Islet of Langerhans (tissue), 1 donor: ENCODE results near the gene BMP4.

ENCODE experiments used
- FAIRE-seq: peaks from one replicate; lab custom pipeline; 2011; peaks lifted over from hg19 to GRCh38; lab: Jason Lieb, UNC

Gene BMP4

GRCh38 chr14:53946071-53946403, 10.6 kb downstream of the BMP4 start:
- FAIRE-seq = no peak

- no peak for FAIRE-seq
Observed at GRCh38 chr14:53943751-53944083, 12.9 kb downstream of the BMP4 start.

GRCh38 chr14:53942970-53943750, 13.5 kb downstream of the BMP4 start:
- no peak for FAIRE-seq

- no peak for FAIRE-seq
Observed at GRCh38 chr14:53938136-53938837, 18.3 kb downstream of the BMP4 start.

GRCh38 chr14:53934778-53935414, 21.7 kb downstream of the BMP4 start:
- no peak for FAIRE-seq

GRCh38 chr14:53932966-53933365, 23.7 kb downstream of the BMP4 start:
- FAIRE-seq = no peak

- no peak for FAIRE-seq
Observed at GRCh38 chr14:53929871-53930715, 26.5 kb downstream of the BMP4 start.

- no peak for FAIRE-seq
Observed at GRCh38 chr14:53927171-53927570, 29.5 kb downstream of the BMP4 start.

GRCh38 chr14:53925201-53925766, 31.3 kb downstream of the BMP4 start:
- no peak for FAIRE-seq

- FAIRE-seq = no peak
Observed at GRCh38 chr14:53924753-53925152, 31.9 kb downstream of the BMP4 start.

GRCh38 chr14:53921027-53921426, 35.6 kb downstream of the BMP4 start:
- FAIRE-seq = no peak

- no peak for FAIRE-seq
Observed at GRCh38 chr14:53916239-53916638, 40.4 kb downstream of the BMP4 start.

- no peak for FAIRE-seq
Observed at GRCh38 chr14:53915364-53916014, 41.1 kb downstream of the BMP4 start.

GRCh38 chr14:53912021-53912420, 44.6 kb downstream of the BMP4 start:
- no peak for FAIRE-seq

- no peak for FAIRE-seq
Observed at GRCh38 chr14:53908416-53908815, 48.2 kb downstream of the BMP4 start.

- FAIRE-seq = no peak
Observed at GRCh38 chr14:53902307-53902706, 54.3 kb downstream of the BMP4 start.

GRCh38 chr14:53900499-53900898, 56.1 kb downstream of the BMP4 start:
- no peak for FAIRE-seq
